ENCODE data around the gene MLLT3. TPM values are rescaled to one million over a fixed set of nuclear protein-coding genes. Genes with fewer than 3 reads are reported as not detected.

MLLT3 gene
- total and polyA plus RNA-seq, 2 of the 13 experiments (the other 11 are each of a cell fraction or from before 2014, with no cell fraction given), result 12.3 to 12.6 TPM

DNA sequence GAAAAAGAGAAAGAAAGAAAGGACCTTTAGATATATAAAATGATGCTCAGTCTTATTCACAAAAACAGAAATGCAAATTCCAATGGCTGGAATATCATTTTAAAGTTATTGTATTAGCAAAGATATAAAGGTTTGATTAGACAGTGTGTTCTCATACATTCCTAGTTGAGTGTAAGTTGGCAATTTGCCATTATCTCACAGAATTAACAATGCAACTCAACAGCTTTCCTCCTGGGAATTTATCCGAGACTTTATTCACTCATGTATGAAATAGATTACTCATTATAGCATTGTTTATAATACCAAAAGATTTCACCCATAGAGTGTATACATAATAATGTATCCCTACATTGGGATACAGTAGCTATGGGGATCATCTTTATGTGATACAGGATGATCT lies 27.1 kb upstream of the MLLT3 start:
- Histone ChIP-seq H3K4me1 (ENCODE audit: insufficient read depth, low read length) (peaks cover 8% of the 10 kb centered on the region), H3K36me3 (replicated peaks in 1 of 2; ENCODE audit: control insufficient read depth in 1 of 2, insufficient read depth in 2 of 2, low read length in 2 of 2) (no peaks in the 10 kb centered on the region), H3K4me3 (replicated peaks in 1 of 3; ENCODE audit: insufficient read depth in 1 of 3, low read depth in 2 of 3, low read length in 3 of 3) (no peak overlapping the region), H3K27me3 (ENCODE audit: control insufficient read depth in 1 of 2, insufficient read depth in 2 of 2, low read length in 2 of 2) (0 out of 5 replicates have a peak, but pooled peaks cover 0 to 2% of the 10 kb centered on the region in 2 experiments), H3K79me2 (ENCODE audit: insufficient read depth, low read length) (no peaks in the 10 kb centered on the region), H3K9ac (ENCODE audit: insufficient read depth, low read depth, low read length) (no peak overlapping the region), H3K9me3 (ENCODE audit: low read length) (no peaks in the 10 kb centered on the region), H3K4me2 (ENCODE audit: low read depth, low read length) (no peak overlapping the region), H2AFZ (ENCODE audit: low read length) (no peak overlapping the region), H3K27ac (ENCODE audit: extremely low read length, insufficient read depth, low read length) (no peak overlapping the region), H4K20me1 (ENCODE audit: insufficient read depth, low read length) (no peaks in the 10 kb centered on the region)
- WGBS (ENCODE audit: low lambda C conversion rate), result 35% methylated on average over 1 of the region's 1 CpG
- CTCF ChIA-PET (ENCODE audit: low intra/inter-chr PET ratio, low total read pairs), result no interaction called here
- in situ Hi-C loops (cut with HindIII; ENCODE audit: extremely low pct_ligation_motif_present, low pct_unique_long_range_greater_than_20kb) (loop anchor here (25.0 kb wide), 1 partner anchor 712 kb away; no protein-coding TSS in a partner anchor), intact Hi-C loops (cut with micrococcal nuclease; ENCODE audit: unreplicated experiment) (no loop called here)
- no TSS peak for BruUV-seq (replicated peaks)
- ATAC-seq (no peak), FAIRE-seq (no peak), DNase-seq (ENCODE audit: low spot score) (no peak)
- POLR2A ChIA-PET, result no interaction called here
- TF ChIP-seq ZNF256 (CRISPR knock-in tag; conservative IDR thresholded peaks at IDR 0.05), result no peak
- TF ChIP-seq, protein P1, sequence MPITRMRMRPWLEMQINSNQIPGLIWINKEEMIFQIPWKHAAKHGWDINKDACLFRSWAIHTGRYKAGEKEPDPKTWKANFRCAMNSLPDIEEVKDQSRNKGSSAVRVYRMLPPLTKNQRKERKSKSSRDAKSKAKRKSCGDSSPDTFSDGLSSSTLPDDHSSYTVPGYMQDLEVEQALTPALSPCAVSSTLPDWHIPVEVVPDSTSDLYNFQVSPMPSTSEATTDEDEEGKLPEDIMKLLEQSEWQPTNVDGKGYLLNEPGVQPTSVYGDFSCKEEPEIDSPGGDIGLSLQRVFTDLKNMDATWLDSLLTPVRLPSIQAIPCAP (CRISPR knock-in tag; IDR thresholded peaks at IDR 0.05; ENCODE audit: low read depth), result no peak
- TF ChIP-seq, protein P2, sequence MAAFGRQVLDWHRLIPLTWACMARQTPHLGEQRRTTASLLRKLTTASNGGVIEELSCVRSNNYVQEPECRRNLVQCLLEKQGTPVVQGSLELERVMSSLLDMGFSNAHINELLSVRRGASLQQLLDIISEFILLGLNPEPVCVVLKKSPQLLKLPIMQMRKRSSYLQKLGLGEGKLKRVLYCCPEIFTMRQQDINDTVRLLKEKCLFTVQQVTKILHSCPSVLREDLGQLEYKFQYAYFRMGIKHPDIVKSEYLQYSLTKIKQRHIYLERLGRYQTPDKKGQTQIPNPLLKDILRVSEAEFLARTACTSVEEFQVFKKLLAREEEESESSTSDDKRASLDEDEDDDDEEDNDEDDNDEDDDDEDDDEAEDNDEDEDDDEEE (CRISPR knock-in tag; IDR thresholded peaks at IDR 0.05), result no peak
- no peak for TF ChIP-seq FOXK1 (CRISPR knock-in tag; IDR thresholded peaks at IDR 0.05; ENCODE audit: borderline replicate concordance, low read depth)
- no peak for TF ChIP-seq ZNF619 (CRISPR knock-in tag; IDR thresholded peaks at IDR 0.05)
- no peak for TF ChIP-seq DPF2 (CRISPR knock-in tag; IDR thresholded peaks at IDR 0.05; ENCODE audit: borderline replicate concordance, low read depth)
- TF ChIP-seq CENPT (CRISPR knock-in tag; IDR thresholded peaks at IDR 0.05; ENCODE audit: low read depth), result no peak
- TF ChIP-seq ZNF382 (CRISPR knock-in tag; IDR thresholded peaks at IDR 0.05; ENCODE audit: borderline replicate concordance), result no peak
- no peak for TF ChIP-seq SMARCE1 (IDR thresholded peaks at IDR 0.05; ENCODE audit: borderline replicate concordance)
- TF ChIP-seq, protein P3, sequence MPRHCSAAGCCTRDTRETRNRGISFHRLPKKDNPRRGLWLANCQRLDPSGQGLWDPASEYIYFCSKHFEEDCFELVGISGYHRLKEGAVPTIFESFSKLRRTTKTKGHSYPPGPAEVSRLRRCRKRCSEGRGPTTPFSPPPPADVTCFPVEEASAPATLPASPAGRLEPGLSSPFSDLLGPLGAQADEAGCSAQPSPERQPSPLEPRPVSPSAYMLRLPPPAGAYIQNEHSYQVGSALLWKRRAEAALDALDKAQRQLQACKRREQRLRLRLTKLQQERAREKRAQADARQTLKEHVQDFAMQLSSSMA (CRISPR knock-in tag; IDR thresholded peaks at IDR 0.05), result no peak

Data from HepG2 (cell line).